Measurements from ENCODE around the gene KCNK2.

- no peak for TF ChIP-seq CTCF (IDR thresholded peaks at IDR 0.05)
- no peak for TF ChIP-seq ZNF317 (CRISPR knock-in tag; IDR thresholded peaks at IDR 0.05; ENCODE audit: borderline replicate concordance, low read depth)
- TF ChIP-seq ELF4 (CRISPR knock-in tag; IDR thresholded peaks at IDR 0.05; ENCODE audit: low read depth) = no peak
- TF ChIP-seq USF2 (CRISPR knock-in tag; IDR thresholded peaks at IDR 0.05) = no peak
- TF ChIP-seq ZBTB43 (CRISPR knock-in tag; IDR thresholded peaks at IDR 0.05) = no peak
Observed at GRCh38 chr1:215064327-215064726, 18.2 kb upstream of the KCNK2 start.
